ENCODE data around the gene KLK5.
A peak's percentile ranks its signal among the peaks of the same experiment; 100 is the strongest.

KLK5 gene

DNA sequence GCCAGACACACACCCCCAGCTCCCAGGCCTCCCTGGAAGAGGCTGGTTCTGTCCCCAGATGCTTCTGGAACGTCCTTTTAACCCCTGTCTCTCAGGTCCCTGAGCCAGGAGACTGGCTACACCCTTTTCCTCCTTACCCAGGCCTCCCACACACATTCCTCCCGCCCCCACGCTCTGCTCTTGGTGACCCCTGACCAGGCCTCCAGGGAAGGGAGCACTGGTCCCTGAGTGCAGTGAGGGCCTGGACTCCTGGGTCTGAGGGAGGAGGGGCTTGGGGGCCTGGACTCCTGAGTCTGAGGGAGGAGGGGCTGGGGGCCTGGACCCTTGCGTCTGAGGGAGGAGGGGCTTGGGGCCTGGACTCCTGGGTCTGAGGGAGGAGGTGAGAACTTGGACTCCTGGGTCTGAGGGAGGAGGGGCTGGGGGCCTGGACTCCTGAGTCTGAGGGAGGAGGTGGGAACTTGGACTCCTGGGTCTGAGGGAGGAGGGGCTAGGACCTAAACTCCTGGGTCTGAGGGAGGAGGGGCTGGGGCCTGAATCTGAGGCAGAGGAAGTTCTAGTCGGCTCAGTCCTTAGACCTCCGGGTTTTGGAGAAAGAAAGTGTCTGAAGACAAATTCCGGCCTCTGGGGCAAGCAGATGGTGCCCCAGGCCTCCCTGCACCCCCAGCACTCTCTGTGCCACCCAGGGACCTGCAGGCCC is 16.0 kb upstream of the KLK5 start:
- no peak for DNase-seq

DNA sequence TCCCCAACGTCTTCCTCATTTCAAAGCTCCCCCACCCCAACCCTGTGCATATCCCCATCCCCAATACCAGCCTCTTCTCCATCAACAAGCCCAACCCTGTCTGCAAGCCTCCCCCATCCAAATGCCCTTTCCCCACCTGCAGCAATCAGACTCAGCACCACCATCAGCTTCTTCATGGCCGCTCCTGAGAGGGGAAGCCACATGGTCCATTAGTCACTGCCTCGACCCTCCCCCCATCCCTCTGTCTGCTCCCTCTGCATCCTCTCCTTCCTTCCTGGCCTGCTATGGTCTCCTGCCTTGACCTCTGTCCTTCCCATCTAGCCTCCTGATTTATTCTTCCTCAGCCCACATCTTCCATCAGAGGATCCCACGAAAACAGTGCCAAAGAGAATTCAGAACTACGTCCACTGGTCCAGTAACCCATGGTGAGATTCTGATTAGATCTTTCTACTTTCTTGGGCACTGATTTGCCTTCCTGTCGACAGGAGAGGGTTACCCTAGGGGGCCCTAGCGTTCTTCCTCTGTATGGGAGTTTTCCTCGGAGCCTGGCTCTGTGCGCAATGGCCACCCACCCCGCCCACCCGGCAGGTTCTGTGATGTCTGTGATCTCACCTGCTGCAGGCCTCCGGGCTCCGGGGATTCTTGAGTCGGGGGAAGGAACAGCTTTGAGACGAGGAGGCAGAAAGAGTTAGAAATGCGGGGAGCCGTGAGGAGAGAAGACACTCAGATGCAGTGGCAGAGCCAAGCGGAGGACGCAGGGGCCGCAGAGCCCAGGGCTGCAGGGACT is 15.3 kb upstream of the KLK5 start:
- no peak for DNase-seq

- no peak for DNase-seq
Measured at GRCh38 chr19:50964266-50964665, 11.4 kb upstream of the KLK5 start.

DNA sequence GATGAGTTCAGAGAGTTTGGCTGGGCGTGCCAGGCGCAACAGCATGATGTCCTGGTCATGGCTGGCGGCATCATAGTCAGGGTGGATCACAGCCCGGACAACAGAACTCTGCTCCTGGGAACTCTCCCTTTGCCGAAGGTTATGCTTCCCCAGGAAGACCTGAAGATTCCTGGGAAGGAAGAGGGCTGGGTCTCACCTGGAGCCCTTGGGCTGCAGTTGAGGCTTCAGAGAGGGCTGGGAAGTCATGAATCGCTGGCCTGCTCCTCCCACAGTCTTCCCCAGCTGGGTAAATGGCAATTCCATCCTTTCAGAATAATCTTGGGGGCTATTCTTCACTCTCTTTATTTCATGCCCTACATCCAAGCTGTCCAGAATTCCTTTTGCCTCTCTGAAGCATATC is 10.5 kb upstream of the KLK5 start:
- DNase-seq = no peak

DNA sequence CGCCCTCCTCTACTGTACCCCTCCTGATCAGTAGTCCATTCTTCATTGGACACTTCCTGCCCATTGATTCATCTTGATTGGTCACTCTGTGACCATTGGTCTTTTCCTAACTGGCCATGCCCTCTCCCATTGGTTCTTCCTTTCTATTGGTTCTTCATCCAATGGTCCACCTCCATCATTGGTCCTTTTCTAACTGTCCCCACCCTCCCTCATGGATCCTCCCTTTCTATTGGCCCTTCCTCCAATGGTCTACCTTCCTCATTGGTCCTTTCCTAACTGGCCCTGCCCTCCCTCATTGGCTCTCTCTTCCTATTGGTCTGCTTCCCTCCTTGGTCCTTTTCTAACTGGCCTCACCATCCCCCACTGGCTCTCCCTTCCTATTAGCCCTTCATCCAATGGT is 9.4 kb upstream of the KLK5 start:
- DNase-seq = no peak

- DNase-seq = no peak
Measured at GRCh38 chr19:50959731-50960500, 7.1 kb upstream of the KLK5 start.

DNA sequence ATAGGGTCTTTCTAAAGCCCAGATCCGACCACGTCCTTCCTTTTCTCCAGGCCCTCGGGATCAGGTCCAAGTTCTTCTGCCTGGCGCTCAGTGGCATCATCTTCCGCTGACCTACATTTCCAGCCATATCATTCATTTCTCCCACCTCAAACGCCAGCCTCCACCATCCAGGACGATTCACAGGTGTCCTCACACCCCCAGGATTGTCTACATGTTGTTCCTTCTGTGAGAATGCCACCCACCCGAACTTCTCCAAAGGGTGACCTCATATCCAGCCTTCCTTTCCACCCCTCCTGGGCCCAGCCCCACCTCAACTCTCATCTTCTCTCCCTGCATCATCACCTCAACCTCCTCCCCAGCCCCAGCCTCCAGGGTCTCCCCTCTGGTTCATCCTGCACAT is 4.7 kb upstream of the KLK5 start:
- DNase-seq = no peak

- DNase-seq = no peak
Measured at GRCh38 chr19:50949861-50950260, 3.0 kb downstream of the KLK5 start.

GRCh38 chr19:50947123-50947522 is 5.7 kb downstream of the KLK5 start:
- DNase-seq = no peak

GRCh38 chr19:50944795-50945194 is 8.0 kb downstream of the KLK5 start:
- no peak for DNase-seq

DNA sequence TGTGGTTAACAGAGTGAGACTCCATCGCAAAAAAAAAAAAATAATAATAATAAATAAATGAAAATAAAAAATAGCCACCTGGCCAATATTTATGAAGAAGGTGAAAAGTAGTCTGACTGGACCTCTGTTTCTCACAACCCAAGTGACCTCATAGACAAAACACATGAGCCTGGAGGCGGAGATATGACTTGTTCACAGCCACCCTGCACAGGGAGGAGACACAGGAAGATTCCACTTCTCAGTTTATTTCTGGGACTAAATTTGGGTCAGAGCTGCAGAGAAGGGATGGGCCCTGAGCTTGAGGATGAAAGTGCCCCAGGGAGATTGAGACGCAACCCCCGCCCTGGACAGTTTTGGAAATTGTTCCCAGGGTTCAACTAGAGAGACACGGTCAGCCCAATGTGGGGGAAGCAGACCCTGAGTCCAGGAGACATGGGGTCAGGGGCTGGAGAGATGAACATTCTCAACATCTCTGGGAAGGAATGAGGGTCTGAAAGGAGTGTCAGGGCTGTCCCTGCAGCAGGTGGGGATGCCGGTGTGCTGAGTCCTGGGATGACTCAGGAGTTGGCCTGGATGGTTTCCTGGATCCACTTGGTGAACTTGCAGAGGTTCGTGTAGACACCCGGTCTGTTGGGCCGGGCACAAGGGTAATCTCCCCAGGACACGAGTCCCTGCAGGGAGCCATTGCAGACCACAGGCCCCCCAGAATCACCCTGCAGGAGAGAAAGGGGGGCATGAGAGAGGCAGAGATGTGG is 9.6 kb downstream of the KLK5 start:
- DNase-seq = no peak

- no peak for DNase-seq
Measured at GRCh38 chr19:50939596-50939995, 13.2 kb downstream of the KLK5 start.

DNA sequence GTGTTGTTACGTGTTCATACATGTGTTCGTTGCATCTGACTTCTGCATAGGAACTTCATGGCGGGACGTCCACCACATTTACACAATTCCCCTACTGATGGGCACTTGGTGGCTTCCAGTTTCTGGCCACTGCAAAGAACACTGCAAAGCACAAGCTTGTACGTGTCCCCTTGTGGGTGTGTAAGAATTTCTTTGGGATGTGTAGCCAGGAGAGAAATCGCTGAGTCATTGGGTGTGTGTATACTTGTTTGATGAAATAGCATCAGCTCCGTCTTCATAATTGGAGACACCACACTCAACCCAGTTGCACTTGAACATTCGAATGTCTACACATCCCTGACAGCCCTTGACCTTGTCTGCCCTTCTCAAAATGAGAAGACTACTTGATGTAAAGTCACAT is 19.2 kb downstream of the KLK5 start:
- no peak for DNase-seq

DNA sequence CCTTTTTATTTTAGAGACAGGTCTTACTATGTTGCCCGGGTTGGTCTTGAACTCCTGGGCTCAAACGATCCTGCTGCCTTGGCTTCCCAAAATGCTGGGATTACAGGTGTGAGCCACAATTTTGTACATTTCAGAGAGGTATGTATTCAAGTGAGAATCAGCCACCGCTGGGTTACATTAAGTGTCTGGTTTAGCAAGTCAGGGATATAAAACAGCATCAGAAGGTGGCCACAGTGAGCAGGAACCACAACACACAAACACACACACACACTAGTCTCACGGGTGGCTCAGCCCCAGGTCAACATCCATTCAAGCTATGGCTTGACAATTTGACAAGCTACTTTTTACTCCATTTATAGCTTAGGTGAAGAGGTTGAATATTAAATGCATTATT is 20.2 kb downstream of the KLK5 start:
- DNase-seq = no peak

GRCh38 chr19:50932018-50932689 is 20.7 kb downstream of the KLK5 start:
- no peak for DNase-seq

GRCh38 chr19:50931023-50931422 is 21.8 kb downstream of the KLK5 start:
- DNase-seq = no peak

DNA sequence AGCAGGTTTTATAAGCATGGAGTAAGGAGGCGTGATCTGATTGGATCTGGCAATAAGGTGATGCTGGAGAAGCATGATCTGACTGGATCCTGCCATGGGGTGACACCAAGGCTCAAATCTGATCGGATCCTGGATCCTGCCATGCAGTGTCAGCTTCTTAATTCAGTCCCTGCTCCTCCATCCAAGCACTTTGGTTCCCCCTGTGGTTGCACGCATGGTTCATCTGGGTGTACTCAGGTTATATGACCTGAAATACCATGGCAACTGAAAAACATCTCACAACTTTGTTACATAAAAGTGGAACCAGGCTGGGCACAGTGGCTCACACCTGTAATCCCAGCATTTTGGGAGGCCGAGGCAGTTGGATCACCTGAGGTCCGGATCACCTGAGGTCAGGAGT is 24.0 kb downstream of the KLK5 start:
- no peak for DNase-seq

- DNase-seq = no peak
Measured at GRCh38 chr19:50926144-50926543, 26.7 kb downstream of the KLK5 start.

DNA sequence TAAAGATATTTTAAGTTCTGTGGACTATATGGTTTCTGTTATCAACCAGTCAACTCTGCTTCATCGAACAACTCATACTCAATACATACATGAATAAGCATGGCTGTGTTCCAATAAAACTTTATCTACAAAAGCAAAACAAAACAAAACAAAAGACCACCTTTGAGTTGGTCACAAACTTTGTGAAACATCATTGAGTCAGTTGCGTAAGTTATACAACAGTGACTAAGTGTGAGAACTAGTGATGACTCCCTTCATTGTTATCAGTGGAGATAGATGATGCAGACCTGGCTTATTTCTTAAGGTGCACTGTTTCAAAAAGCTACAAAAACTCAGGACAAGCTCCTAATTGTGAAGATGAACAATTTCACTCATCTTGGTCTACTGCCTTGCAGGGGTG is 27.1 kb downstream of the KLK5 start:
- DNase-seq = no peak

DNA sequence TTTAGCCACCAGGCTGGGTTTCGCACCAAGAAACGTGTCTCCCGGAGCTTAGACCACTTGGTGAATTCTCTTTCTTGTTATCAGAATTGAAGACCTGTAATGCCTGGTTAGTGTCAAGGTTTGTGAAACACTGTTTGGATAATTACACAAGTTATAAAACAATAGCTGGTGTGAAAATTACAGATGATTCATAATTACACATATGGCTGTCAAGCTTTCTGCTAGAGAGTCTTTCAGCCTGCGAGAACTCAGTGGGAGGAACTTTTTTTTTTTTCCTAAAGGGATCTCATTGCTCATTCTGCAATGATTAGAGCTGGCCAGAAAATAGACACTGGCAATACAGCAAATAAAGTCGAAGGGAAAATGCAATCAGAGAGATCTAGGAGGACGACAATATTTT is 28.3 kb downstream of the KLK5 start:
- no peak for DNase-seq

- DNase-seq = peak; percentile 53
Measured at GRCh38 chr19:50922317-50922853, 30.5 kb downstream of the KLK5 start.
